ENCODE data around the gene ATMIN.

Gene ATMIN

DNA sequence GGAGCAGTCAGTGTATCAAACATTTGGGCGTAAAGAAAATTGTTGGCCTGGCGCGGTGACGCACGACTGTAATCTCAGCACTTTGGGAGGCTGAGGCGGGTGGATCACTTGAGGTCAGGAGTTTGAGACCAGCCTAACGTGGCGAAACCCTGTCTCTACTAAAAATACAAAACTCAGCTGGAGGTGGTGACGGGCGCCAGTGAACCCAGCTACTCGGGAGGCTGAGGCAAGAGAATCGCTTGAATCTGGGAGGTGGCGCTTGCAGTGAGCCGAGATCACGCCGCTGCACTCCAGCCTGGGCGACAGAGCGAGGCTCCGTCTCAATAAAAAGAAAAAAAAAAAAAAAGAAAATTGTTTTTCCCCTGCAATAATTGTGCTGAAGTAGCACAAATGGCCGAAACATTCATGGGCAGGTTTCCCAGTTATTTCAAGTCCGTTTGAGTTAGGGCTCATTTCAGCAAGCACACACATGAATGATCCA lies 59.2 kb downstream of the ATMIN start:
- TF ChIP-seq CTCF (conservative IDR thresholded peaks at IDR 0.05; ENCODE audit: control insufficient read depth, insufficient read depth, low read depth, low read length) = no peak
- peak; percentile 66 for DNase-seq (ENCODE audit: low read depth)
- H3K4me3 ChIP-seq (ENCODE audit: control insufficient read depth, low read depth, low read length) = peak overlapping the region; percentile 63

- no peak for DNase-seq (ENCODE audit: low read depth)
- no peak for TF ChIP-seq CTCF (conservative IDR thresholded peaks at IDR 0.05; ENCODE audit: control insufficient read depth, insufficient read depth, low read depth, low read length)
- peak overlapping the region; percentile 63 for H3K4me3 ChIP-seq (ENCODE audit: control insufficient read depth, low read depth, low read length)
Measured at GRCh38 chr16:81095653-81095952, 60.0 kb downstream of the ATMIN start.

DNA sequence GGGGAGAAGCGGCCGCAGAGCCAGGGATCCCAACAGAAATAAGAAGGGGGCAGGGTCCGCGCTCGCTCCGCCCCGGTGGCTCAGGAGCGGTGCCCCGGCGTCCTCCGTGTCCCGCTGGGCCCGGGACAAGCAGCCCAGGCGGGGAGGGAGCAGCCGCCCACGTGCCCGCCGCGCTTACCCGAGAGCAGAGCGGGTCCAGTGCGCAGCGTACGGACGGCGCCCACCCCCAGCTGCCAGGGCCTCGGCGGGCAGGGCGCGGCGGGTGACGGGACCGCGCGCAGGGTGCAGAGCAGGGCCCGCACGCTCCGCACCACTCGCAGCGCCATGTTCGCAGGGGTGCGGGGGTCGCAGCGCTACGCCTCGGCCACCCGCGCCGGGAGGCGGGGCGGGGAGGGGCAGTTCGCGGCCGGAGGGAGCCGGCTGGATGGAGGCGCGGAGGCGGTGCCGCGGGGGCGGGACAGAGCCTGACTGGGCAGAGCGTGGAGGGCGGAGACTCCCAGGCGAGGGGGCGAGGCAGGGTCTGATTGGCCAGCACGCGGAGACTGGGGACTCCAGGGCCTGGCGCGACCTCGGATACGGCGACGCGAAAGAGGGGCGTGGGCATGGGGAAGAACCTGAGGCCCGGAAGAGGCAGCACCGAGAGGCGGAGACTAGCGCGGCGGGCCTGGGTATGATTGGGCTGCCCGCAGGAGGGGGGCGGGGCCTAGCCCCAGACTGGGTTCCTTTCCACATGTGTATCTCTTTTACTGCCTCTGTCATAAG lies 60.5 kb downstream of the ATMIN start, which contains the start of gene GCSH:
Gene GCSH (minus strand): TSS at position 443 of the 762 bp plus-strand sequence. CDS start 117 bp downstream, at position 326.
- H3K4me3 ChIP-seq (ENCODE audit: control insufficient read depth, low read depth, low read length) = peak within 1 kb of the TSS; percentile 63
- peak; percentile 98 for DNase-seq (ENCODE audit: low read depth)
- no peak for TF ChIP-seq CTCF (conservative IDR thresholded peaks at IDR 0.05; ENCODE audit: control insufficient read depth, insufficient read depth, low read depth, low read length)

DNA sequence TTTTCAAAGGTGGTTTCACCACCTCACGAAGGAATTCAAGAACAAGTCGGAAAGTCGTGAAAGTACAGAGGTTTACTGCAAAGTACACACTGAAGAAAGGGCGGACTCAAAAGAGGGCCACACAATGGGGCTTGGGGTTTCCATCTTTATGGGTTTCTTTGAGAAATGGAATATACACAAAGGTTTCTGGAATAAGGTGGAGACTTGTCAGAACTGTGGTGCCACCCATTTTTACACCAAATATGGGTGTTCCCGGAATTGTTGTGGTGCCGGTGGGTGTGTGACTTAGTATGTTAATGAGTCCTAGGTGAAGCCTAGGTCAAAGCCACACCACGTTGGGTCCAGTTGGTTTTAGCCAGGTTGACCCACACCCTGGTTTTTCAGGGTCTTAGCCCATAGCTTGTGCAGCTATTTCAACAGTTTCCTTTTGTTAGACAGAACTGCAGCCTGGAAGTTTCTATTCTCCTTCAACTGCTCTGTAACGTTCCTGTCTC lies 61.1 kb downstream of the ATMIN start:
- TF ChIP-seq CTCF (conservative IDR thresholded peaks at IDR 0.05; ENCODE audit: control insufficient read depth, insufficient read depth, low read depth, low read length) = no peak

More for the DNA sequence above, 61.1 kb downstream of the ATMIN start:
- peak overlapping the region; percentile 26 for H3K4me3 ChIP-seq (ENCODE audit: control insufficient read depth, low read depth, low read length)
- DNase-seq (ENCODE audit: low read depth) = no peak
